ENCODE measurements around the gene PCBP2.

GRCh38 chr12:53510181-53510812 lies 58.4 kb downstream of the PCBP2 start:
- TF ChIP-seq EZH2phosphoT487 (IDR thresholded peaks at IDR 0.05; ENCODE audit: insufficient read depth, low read depth) (no peak), EZH2 (IDR thresholded peaks at IDR 0.05; ENCODE audit: insufficient read depth, poor library complexity, severe bottlenecking) (no peak)

Measured in GM23248 (cell line).